GM19193 (cell line): ENCODE results near the gene UBB.

ENCODE experiments used
- POLR2A ChIP-seq: IDR thresholded peaks from 4 replicates; pipeline ENCODE4 v1.6.1; 2011; ENCODE audit not compliant: insufficient read depth, insufficient read length; ENCODE audit errors: extremely low read depth

UBB gene

GRCh38 chr17:16380640-16381495 lies at the start of gene UBB:
UBB (plus strand) TSS chr17:16381091; CDS start chr17:16381908, 817 bp downstream.
- peak; percentile 100 for TF ChIP-seq POLR2A

DNA sequence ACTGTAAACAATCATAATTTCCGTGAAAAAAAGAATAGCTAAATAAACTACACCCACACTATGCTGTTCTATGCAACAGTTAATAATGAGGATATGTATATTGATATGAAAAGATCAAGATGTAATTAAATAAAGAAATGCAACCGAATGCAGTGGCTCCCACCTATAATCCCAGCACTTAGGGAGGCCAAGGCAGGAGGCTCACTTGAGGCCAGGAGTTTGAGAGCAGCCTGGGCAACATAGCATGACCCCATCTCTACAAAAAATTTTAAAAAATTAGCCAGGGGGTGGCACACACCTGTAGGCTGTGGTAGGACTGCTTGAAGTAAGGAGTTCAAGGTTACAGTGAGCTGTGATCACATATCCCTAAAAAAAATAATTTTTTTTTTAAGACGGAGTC lies 42.5 kb upstream of the UBB start:
- TF ChIP-seq POLR2A = no peak

- TF ChIP-seq POLR2A = no peak
Measured at GRCh38 chr17:16339402-16339801, 41.5 kb upstream of the UBB start.

- no peak for TF ChIP-seq POLR2A
Measured at GRCh38 chr17:16339959-16340358, 40.9 kb upstream of the UBB start.

DNA sequence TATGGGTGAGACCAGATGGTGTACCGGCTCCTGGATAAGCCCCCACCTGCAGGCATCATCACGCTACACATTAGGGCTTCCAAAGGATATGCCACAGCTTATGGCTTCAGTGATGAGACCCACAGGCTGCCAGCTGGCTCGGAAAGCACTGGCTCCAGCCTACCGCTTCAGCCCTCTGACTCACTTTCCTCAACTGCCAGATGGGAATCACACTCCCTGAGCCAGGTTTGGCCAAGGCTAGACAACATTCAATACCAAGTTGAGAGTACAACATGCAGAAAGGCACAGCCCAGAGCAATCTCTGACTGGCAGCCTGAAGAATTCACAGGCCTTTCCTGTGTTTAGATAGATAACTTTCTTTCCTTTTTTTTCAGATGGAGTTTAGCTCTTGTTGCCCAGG lies 37.9 kb upstream of the UBB start:
- TF ChIP-seq POLR2A = no peak

DNA sequence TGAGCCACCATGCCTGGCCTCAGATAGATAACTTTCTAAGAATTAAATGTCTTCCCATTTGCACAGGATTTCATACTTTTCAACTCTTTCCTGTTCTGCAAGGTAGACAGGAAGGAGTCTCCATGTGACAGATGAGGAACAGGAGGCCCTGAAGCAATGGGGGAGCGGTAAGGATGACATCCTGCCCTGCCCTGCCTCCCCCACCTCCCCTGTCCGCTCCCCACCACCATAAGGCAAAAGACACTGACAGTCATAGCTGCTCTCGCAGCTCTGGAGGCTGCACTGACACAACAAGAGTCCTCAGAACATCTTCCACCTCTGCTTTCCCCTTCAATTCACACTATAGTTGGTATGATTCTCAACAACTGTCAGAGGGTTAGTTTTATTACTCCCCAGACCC lies 37.3 kb upstream of the UBB start:
- no peak for TF ChIP-seq POLR2A

- TF ChIP-seq POLR2A = no peak
Measured at GRCh38 chr17:16345565-16345964, 35.3 kb upstream of the UBB start.

DNA sequence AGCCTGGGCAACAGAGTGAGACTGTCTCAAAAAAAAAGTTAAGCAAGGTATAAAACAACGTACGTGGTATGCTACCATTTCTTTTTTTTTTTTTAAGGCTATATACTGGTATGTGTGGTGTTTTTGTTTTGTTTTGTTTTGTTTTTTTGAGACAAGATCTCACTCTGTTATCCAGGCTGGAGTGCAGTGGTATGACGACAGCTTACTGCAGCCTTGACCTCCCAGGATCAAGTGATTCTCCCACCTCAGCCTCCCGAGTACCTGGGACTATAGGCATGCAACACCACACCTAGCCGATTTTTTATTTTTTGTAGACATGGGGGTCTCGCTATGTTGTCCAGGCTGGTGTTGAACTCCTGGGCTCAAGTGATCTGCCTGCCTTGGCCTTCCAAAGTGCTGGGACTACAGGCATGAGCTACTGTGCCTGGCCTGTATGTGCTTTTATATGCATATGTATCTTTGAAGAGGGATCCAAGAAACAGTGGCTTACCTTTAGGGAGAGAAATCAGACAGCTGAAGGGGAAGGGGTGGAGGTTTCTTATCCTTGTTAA lies 34.1 kb upstream of the UBB start:
- no peak for TF ChIP-seq POLR2A

DNA sequence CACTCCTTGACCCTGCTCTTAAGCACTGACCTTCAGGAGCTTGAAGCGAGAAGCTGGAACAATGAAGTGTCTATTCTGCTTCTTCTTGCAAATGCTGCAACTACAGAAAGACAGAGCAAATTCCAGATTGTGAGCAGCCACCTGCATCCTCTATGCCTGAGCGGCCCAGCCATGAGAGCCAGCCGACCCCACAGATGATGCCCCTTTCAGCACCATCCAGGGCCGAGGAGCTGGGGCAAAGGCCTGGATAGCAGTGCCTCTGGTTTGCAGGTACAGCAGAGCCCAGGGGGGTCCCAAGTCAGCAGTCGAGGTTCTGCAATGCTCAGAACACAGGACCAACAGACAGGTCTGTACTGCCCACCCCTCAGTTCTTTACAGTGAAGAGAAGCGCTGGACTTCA lies 32.3 kb upstream of the UBB start:
- no peak for TF ChIP-seq POLR2A

GRCh38 chr17:16349431-16349830 lies 31.5 kb upstream of the UBB start:
- no peak for TF ChIP-seq POLR2A

- no peak for TF ChIP-seq POLR2A
Measured at GRCh38 chr17:16351831-16352230, 29.1 kb upstream of the UBB start.

- TF ChIP-seq POLR2A = no peak
Measured at GRCh38 chr17:16352303-16352666, 28.6 kb upstream of the UBB start.

GRCh38 chr17:16352667-16353316 lies 28.1 kb upstream of the UBB start:
- no peak for TF ChIP-seq POLR2A

GRCh38 chr17:16353317-16354174 lies 27.3 kb upstream of the UBB start, which contains the start of gene CENPV:
CENPV (minus strand) TSS chr17:16353469; CDS start chr17:16353436, 33 bp downstream.
- TF ChIP-seq POLR2A = peak; percentile 67

DNA sequence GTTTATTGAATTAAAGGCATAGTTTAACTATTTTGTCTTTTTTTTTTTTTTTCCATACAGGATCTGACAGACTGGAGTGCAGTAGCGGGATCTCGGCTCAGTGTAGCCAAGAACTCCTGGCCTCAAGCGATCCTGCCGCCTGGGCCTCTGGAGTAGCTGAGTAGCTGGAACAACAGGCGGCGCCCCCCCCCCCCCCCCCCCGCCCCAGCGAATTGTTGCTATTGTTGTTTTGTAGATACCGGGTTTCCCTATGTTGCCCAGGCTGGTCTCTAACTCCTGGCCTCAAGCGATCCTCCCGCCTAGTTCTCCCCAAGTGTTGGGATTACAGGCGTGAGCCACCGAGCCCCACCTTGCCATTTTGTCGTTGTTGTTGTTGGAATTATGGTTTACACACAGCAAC lies 26.3 kb upstream of the UBB start:
- TF ChIP-seq POLR2A = no peak
